ENCODE measurements around the gene MYCBP. TPM values are rescaled to one million over a fixed set of nuclear protein-coding genes. Genes with fewer than 3 reads are reported as not detected.

Gene MYCBP
- total RNA-seq, 1 experiment from 2014 or later: 17.4 TPM

DNA sequence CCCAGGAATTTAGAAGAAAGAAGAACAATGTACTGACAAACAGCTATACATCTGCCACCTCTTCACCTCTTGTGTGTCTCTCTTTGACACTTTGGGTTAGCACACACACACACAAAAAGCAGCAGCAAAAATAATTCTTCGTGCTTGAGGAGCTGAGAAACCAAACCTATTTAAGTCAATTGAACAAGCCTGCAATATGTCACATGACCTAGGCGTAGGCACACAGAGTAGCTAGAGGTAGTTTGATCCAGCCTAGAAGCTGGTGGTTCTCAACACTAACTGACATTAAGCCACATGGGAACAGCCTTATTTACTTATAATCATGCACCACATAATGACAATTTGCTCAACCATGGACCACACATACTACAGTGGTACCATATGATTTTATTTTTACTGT, 45.8 kb downstream of the MYCBP start:
- intact Hi-C loops (cut with micrococcal nuclease; ENCODE audit: unreplicated experiment): no loop called here

DNA sequence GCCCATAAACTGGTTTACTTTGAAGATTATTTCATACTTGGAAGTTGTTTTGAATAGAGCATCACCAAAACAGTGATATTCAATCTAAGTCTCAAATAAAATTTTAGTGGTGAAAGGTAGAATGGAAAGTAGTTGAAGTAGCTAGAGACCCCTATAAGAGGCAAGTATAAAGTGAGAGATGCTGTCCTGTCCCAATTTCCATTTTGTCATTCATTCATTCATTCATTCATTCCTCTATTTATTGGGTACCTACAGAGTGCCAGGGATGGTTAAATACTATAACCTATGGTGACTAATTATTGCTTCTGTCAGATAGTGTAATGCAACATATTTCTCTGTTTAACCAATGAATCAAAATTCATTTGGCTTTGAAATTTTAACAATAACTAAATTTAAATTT, 46.3 kb downstream of the MYCBP start:
- peaks cover 26% of the 10 kb centered on the region for H3K27me3 ChIP-seq (ENCODE audit: control insufficient read depth, insufficient read depth, low read length)
- H3K27ac ChIP-seq (ENCODE audit: low read length): no peak overlapping the region
- in situ Hi-C loops (cut with HindIII; ENCODE audit: low pct_unique_long_range_greater_than_20kb, low sequenced_read_pairs): no loop called here
- H3K4me1 ChIP-seq (ENCODE audit: control insufficient read depth, insufficient read depth, low read length): no peaks in the 10 kb centered on the region; the same call in 1 of the 2 replicates
- TF ChIP-seq, protein P1, sequence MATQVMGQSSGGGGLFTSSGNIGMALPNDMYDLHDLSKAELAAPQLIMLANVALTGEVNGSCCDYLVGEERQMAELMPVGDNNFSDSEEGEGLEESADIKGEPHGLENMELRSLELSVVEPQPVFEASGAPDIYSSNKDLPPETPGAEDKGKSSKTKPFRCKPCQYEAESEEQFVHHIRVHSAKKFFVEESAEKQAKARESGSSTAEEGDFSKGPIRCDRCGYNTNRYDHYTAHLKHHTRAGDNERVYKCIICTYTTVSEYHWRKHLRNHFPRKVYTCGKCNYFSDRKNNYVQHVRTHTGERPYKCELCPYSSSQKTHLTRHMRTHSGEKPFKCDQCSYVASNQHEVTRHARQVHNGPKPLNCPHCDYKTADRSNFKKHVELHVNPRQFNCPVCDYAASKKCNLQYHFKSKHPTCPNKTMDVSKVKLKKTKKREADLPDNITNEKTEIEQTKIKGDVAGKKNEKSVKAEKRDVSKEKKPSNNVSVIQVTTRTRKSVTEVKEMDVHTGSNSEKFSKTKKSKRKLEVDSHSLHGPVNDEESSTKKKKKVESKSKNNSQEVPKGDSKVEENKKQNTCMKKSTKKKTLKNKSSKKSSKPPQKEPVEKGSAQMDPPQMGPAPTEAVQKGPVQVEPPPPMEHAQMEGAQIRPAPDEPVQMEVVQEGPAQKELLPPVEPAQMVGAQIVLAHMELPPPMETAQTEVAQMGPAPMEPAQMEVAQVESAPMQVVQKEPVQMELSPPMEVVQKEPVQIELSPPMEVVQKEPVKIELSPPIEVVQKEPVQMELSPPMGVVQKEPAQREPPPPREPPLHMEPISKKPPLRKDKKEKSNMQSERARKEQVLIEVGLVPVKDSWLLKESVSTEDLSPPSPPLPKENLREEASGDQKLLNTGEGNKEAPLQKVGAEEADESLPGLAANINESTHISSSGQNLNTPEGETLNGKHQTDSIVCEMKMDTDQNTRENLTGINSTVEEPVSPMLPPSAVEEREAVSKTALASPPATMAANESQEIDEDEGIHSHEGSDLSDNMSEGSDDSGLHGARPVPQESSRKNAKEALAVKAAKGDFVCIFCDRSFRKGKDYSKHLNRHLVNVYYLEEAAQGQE (IDR thresholded peaks at IDR 0.05; ENCODE audit: insufficient read depth in 1 of 2, low read depth in 2 of 2, low read length in 1 of 2): no peak
- TF ChIP-seq SIN3A (IDR thresholded peaks at IDR 0.05; ENCODE audit: borderline replicate concordance, insufficient read depth, low read depth, low read length) (no peak), TCF7L2 (IDR thresholded peaks at IDR 0.05; ENCODE audit: low read depth, low read length) (no peak), POLR2AphosphoS5 (IDR thresholded peaks at IDR 0.05; ENCODE audit: low read depth, low read length) (no peak)
- TF ChIP-seq, protein P2, sequence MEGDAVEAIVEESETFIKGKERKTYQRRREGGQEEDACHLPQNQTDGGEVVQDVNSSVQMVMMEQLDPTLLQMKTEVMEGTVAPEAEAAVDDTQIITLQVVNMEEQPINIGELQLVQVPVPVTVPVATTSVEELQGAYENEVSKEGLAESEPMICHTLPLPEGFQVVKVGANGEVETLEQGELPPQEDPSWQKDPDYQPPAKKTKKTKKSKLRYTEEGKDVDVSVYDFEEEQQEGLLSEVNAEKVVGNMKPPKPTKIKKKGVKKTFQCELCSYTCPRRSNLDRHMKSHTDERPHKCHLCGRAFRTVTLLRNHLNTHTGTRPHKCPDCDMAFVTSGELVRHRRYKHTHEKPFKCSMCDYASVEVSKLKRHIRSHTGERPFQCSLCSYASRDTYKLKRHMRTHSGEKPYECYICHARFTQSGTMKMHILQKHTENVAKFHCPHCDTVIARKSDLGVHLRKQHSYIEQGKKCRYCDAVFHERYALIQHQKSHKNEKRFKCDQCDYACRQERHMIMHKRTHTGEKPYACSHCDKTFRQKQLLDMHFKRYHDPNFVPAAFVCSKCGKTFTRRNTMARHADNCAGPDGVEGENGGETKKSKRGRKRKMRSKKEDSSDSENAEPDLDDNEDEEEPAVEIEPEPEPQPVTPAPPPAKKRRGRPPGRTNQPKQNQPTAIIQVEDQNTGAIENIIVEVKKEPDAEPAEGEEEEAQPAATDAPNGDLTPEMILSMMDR (IDR thresholded peaks at IDR 0.05): no peak
- BruUV-seq (replicated peaks): no TSS peak
- POLR2A ChIA-PET: no interaction called here
- H3K4me3 ChIP-seq (ENCODE audit: low read depth in 2 of 2, low read length in 2 of 2): no peak overlapping the region
- CTCF ChIA-PET: no interaction called here
- no peaks in the 10 kb centered on the region for H3K9me3 ChIP-seq (ENCODE audit: control insufficient read depth, insufficient read depth, low read depth, low read length)
- H3K36me3 ChIP-seq (ENCODE audit: control insufficient read depth, insufficient read depth, low read length): no peaks in the 10 kb centered on the region
- intact Hi-C loops (cut with micrococcal nuclease; ENCODE audit: unreplicated experiment): no loop called here
- DNase-seq (ENCODE audit: low read depth, low spot score) (no peak), ATAC-seq (no peak)

More for the DNA sequence above, 45.8 kb downstream of the MYCBP start:
- no peaks in the 10 kb centered on the region; the same call in 1 of the 2 replicates for H3K4me1 ChIP-seq (ENCODE audit: control insufficient read depth, insufficient read depth, low read length)
- ATAC-seq (no peak), DNase-seq (ENCODE audit: low read depth, low spot score) (no peak)
- no peaks in the 10 kb centered on the region for H3K9me3 ChIP-seq (ENCODE audit: control insufficient read depth, insufficient read depth, low read depth, low read length)
- no peak for TF ChIP-seq POLR2AphosphoS5 (IDR thresholded peaks at IDR 0.05; ENCODE audit: low read depth, low read length)
- TF ChIP-seq SIN3A (IDR thresholded peaks at IDR 0.05; ENCODE audit: borderline replicate concordance, insufficient read depth, low read depth, low read length): no peak
- TF ChIP-seq, protein P1 (IDR thresholded peaks at IDR 0.05; ENCODE audit: insufficient read depth in 1 of 2, low read depth in 2 of 2, low read length in 1 of 2): no peak
- TF ChIP-seq TCF7L2 (IDR thresholded peaks at IDR 0.05; ENCODE audit: low read depth, low read length): no peak
- TF ChIP-seq, protein P2 (IDR thresholded peaks at IDR 0.05): no peak
- no TSS peak for BruUV-seq (replicated peaks)
- CTCF ChIA-PET: no interaction called here
- POLR2A ChIA-PET: no interaction called here
- no peaks in the 10 kb centered on the region for H3K36me3 ChIP-seq (ENCODE audit: control insufficient read depth, insufficient read depth, low read length)
- no peak overlapping the region for H3K4me3 ChIP-seq (ENCODE audit: low read depth in 2 of 2, low read length in 2 of 2)
- H3K27ac ChIP-seq (ENCODE audit: low read length): no peak overlapping the region
- in situ Hi-C loops (cut with HindIII; ENCODE audit: low pct_unique_long_range_greater_than_20kb, low sequenced_read_pairs): no loop called here
- peaks cover 28% of the 10 kb centered on the region for H3K27me3 ChIP-seq (ENCODE audit: control insufficient read depth, insufficient read depth, low read length)
